WI38 (cell line): ENCODE results near the gene POR.

Experiments used
- H3K4me3 ChIP-seq: 2 replicates; pipeline ENCODE4 v1.5.1; 2011; ENCODE audit warnings: low read depth, mild to moderate bottlenecking, control low read depth, low read length
- CTCF ChIP-seq: IDR thresholded peaks from 2 replicates; pipeline ENCODE4 v1.5.1; 2012; ENCODE audit warnings: low read depth, mild to moderate bottlenecking, control low read depth, low read length

POR gene

GRCh38 chr7:75914169-75914654 lies 743 bp upstream of the POR start:
- TF ChIP-seq CTCF = no peak
- peak overlapping the region; percentile 92 for H3K4me3 ChIP-seq

- TF ChIP-seq CTCF = no peak
- H3K4me3 ChIP-seq = peak overlapping the region; percentile 92
Observed at GRCh38 chr7:75915416-75916156, 631 bp downstream of the POR start.

- no peak for TF ChIP-seq CTCF
- peak overlapping the region; percentile 92 for H3K4me3 ChIP-seq
Observed at GRCh38 chr7:75916259-75916658, 1.3 kb downstream of the POR start.

GRCh38 chr7:75916685-75917634 lies 2.0 kb downstream of the POR start:
- no peak for TF ChIP-seq CTCF
- H3K4me3 ChIP-seq = no peak overlapping the region

GRCh38 chr7:75920431-75921161 lies 5.6 kb downstream of the POR start:
- no peak for TF ChIP-seq CTCF
- no peak overlapping the region for H3K4me3 ChIP-seq

GRCh38 chr7:75921479-75921878 lies 6.5 kb downstream of the POR start:
- no peak for TF ChIP-seq CTCF
- H3K4me3 ChIP-seq = no peak overlapping the region
